Type B pancreatic cell (in vitro differentiated cells): Measurements from ENCODE around the gene EMILIN3. TPM values are rescaled to one million over a fixed set of nuclear protein-coding genes. Genes with fewer than 3 reads are reported as not detected.
A peak's percentile ranks its signal among the peaks of the same experiment; 100 is the strongest.

ENCODE experiments used
- DNase-seq: peaks from one replicate; pipeline ENCODE4 v3.0.0; 2021; ENCODE audit warnings: mixed read lengths; ENCODE audit not compliant: unreplicated experiment; ENCODE audit errors: extremely low spot score
- H3K27ac Mint-ChIP-seq: 2 replicates; pipeline ENCODE4 v1.8.0; 2021; ENCODE audit warnings: mild to moderate bottlenecking, mixed read lengths
- H3K27me3 Mint-ChIP-seq: 2 replicates; pipeline ENCODE4 v1.8.0; 2021; ENCODE audit warnings: mixed read lengths
- H3K36me3 Mint-ChIP-seq: 2 replicates; pipeline ENCODE4 v1.8.0; 2021; ENCODE audit warnings: mixed read lengths
- H3K4me1 Mint-ChIP-seq: one replicate; pipeline ENCODE4 v1.8.0; 2021; ENCODE audit warnings: mixed read lengths; ENCODE audit not compliant: unreplicated experiment
- H3K4me3 Mint-ChIP-seq: 2 replicates; pipeline ENCODE4 v1.8.0; 2021; ENCODE audit warnings: mild to moderate bottlenecking, mixed read lengths
- H3K9me3 Mint-ChIP-seq: 2 replicates; pipeline ENCODE4 v1.8.0; 2021; ENCODE audit warnings: mixed read lengths
- total RNA-seq: library from RNA; stranded (reverse); gene quantifications from 2 replicates; pipeline ENCODE4 v1.2.1, GENCODE V29; 2021; ENCODE audit warnings: low replicate concordance
- TF ChIP-seq, protein P1 (sequence below): fragments of 200-600 bp; sonication (generic); conservative IDR thresholded peaks from 2 replicates; pipeline ENCODE4 v1.5.0; 2021; ENCODE audit warnings: antibody characterized with exemption, mild to moderate bottlenecking

Gene EMILIN3
- total RNA-seq, 1 donor from 2014 or later: 10.3 TPM

DNA sequence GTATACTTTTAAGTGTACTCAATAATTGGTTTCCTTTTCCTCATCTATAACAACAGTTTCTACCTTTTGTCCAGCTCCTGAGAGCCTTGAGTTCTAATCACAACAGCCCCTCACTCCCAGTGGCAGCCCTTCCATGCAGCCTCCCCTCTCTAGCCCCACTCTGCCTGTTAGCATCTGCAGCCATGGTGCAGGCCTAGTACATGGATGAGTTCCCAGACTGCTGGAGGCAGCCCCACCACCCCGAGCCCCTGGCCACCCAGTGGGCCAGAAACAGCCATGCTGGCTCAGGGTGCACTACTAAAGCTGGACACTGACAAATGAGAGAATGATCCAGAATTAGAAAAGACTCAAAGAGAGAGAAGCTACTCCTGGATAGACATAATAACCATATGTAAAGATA, 35.7 kb downstream of the EMILIN3 start:
- peaks cover 3% of the 10 kb centered on the region for H3K27me3 Mint-ChIP-seq
- no peak overlapping the region for H3K4me3 Mint-ChIP-seq
- no peak overlapping the region for H3K27ac Mint-ChIP-seq
- H3K9me3 Mint-ChIP-seq: no peaks in the 10 kb centered on the region
- H3K36me3 Mint-ChIP-seq: no peaks in the 10 kb centered on the region
- TF ChIP-seq, protein P1, sequence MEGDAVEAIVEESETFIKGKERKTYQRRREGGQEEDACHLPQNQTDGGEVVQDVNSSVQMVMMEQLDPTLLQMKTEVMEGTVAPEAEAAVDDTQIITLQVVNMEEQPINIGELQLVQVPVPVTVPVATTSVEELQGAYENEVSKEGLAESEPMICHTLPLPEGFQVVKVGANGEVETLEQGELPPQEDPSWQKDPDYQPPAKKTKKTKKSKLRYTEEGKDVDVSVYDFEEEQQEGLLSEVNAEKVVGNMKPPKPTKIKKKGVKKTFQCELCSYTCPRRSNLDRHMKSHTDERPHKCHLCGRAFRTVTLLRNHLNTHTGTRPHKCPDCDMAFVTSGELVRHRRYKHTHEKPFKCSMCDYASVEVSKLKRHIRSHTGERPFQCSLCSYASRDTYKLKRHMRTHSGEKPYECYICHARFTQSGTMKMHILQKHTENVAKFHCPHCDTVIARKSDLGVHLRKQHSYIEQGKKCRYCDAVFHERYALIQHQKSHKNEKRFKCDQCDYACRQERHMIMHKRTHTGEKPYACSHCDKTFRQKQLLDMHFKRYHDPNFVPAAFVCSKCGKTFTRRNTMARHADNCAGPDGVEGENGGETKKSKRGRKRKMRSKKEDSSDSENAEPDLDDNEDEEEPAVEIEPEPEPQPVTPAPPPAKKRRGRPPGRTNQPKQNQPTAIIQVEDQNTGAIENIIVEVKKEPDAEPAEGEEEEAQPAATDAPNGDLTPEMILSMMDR: no peak
- peaks cover 22% of the 10 kb centered on the region for H3K4me1 Mint-ChIP-seq
- DNase-seq: no peak

DNA sequence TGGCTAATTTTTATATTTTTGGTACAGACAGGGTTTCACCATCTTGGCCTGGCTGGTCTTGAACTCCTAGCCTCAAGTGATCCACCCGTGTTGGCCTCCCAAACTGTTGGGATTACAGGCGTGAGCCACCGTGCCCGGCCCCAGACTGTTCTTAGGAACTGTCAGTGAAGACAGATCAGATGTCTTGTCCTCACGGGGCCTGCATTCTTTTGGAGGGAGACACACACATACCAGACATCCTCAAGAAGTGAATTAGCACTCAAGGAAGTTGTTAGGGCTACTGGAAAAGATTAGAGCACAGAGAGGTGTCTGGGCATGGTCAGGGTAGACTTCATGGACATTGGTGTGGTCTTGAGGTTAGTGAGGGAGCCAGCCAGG, 36.3 kb downstream of the EMILIN3 start:
- H3K36me3 Mint-ChIP-seq: no peaks in the 10 kb centered on the region
- DNase-seq: no peak
- H3K27me3 Mint-ChIP-seq: peaks cover 3% of the 10 kb centered on the region
- peak overlapping the region; percentile 27 for H3K27ac Mint-ChIP-seq
- peaks cover 22% of the 10 kb centered on the region for H3K4me1 Mint-ChIP-seq
- no peak overlapping the region for H3K4me3 Mint-ChIP-seq
- TF ChIP-seq, protein P1: no peak
- no peaks in the 10 kb centered on the region for H3K9me3 Mint-ChIP-seq

- Mint-ChIP-seq H3K36me3 (no peaks in the 10 kb centered on the region), H3K27me3 (peaks cover 3% of the 10 kb centered on the region), H3K27ac (peak overlapping the region; percentile 14), H3K4me1 (peaks cover 22% of the 10 kb centered on the region), H3K4me3 (peak overlapping the region; percentile 25), H3K9me3 (no peaks in the 10 kb centered on the region)
- TF ChIP-seq, protein P1: no peak
- DNase-seq: no peak
Measured at GRCh38 chr20:41329435-41330342, 36.9 kb downstream of the EMILIN3 start.

DNA sequence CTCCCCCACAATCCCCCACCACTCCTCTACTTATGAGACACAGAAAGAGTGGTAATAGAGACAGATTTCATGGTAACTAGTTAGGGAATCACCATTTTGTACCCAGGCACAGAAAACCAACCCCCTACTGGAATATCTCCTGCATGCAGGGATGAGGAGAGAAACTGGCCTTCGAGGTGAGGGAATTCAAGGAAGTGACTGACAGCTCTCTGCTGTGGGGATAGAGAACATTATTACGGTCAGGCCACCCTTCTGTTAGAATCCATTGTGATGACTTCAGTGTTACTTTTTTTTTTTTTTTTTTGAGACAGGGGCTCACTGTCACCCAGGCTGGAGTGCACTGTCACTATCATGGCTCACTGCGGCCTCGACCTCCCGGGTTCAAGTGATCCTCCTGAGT, 39.4 kb downstream of the EMILIN3 start:
- H3K4me1 Mint-ChIP-seq: peaks cover 22% of the 10 kb centered on the region
- TF ChIP-seq, protein P1: no peak
- DNase-seq: no peak
- no peak overlapping the region for H3K4me3 Mint-ChIP-seq
- H3K27ac Mint-ChIP-seq: no peak overlapping the region
- peaks cover 3% of the 10 kb centered on the region for H3K27me3 Mint-ChIP-seq
- no peaks in the 10 kb centered on the region for H3K36me3 Mint-ChIP-seq
- H3K9me3 Mint-ChIP-seq: no peaks in the 10 kb centered on the region

DNA sequence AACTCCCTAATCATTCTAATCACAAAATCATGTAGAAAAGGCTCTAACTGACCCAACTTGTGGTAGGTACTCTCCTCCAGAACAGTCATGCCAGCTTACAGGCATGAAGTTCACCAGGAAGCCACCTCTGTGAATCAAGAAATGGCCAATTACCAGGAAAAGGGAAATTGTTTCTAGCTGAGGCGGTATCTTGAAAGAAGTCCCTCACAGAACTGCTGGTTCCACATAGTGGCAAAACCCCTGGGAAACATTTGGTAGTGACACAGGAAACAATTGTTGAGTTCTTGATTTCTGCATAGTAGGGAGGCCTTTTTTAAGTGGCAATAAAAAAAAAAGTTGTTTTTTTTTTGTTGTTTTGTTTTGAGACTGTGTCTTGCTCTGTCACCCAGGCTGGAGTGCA, 45.6 kb downstream of the EMILIN3 start:
- no peak for DNase-seq
- Mint-ChIP-seq H3K4me3 (no peak overlapping the region), H3K36me3 (no peaks in the 10 kb centered on the region), H3K9me3 (no peaks in the 10 kb centered on the region), H3K27ac (no peak overlapping the region), H3K27me3 (peaks cover 5% of the 10 kb centered on the region), H3K4me1 (peaks cover 9% of the 10 kb centered on the region)
- TF ChIP-seq, protein P1: no peak
